ENCODE data around the gene KRTCAP3. TPM values are rescaled to one million over a fixed set of nuclear protein-coding genes. Genes with fewer than 3 reads are reported as not detected.
"Not testable (repeated sequence)": the region's sequence is repeated elsewhere in the genome, so short reads cannot be mapped to it uniquely, and the experiment has no call there.

Gene KRTCAP3
- total RNA-seq, 1 donor from 2014 or later = 20.5 TPM

DNA sequence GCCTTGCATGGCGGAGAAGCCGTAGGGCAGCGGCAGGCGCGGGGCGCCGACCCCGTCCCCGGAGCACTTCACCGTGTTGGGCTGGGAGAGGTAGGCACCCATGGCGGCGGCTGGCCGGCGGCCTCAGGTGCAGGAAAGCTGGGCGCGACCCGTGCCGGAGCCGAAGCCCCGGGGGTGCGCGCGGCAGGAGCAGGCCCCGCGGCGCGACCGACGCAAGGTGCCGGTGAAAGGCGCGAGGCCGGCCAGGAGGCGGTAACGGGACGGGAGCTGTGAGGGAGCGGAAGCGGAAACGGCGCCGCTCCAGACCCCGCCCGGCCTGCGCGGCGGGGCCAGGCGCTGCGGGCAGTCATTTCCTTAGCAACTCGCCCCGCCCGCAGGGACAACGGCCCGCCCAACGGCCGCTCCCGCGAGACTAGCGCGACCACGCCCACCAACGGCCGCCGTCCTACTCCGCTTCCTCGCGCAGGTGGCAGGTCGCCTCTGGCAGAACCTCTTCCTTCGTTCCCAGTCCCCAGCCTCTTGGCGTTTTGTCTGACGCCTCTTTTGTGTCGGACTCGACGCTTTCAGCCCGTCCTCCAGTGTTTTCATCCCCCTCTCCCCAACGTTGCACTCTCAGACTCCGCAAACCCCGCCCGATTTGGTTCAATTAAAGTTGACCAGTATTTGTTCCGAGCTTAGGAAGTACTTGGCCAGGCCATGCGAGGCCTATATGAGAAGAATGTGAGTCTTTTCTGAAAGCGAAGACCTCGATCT lies 32.7 kb upstream of the KRTCAP3 start, which contains the start of gene PPM1G:
PPM1G (minus strand) TSS at position 271 of the 753 bp plus-strand sequence; CDS start at position 102, 169 bp downstream.
- TF ChIP-seq, protein P1, sequence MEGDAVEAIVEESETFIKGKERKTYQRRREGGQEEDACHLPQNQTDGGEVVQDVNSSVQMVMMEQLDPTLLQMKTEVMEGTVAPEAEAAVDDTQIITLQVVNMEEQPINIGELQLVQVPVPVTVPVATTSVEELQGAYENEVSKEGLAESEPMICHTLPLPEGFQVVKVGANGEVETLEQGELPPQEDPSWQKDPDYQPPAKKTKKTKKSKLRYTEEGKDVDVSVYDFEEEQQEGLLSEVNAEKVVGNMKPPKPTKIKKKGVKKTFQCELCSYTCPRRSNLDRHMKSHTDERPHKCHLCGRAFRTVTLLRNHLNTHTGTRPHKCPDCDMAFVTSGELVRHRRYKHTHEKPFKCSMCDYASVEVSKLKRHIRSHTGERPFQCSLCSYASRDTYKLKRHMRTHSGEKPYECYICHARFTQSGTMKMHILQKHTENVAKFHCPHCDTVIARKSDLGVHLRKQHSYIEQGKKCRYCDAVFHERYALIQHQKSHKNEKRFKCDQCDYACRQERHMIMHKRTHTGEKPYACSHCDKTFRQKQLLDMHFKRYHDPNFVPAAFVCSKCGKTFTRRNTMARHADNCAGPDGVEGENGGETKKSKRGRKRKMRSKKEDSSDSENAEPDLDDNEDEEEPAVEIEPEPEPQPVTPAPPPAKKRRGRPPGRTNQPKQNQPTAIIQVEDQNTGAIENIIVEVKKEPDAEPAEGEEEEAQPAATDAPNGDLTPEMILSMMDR (conservative IDR thresholded peaks at IDR 0.05; ENCODE audit: low read depth, low read length) = no peak
- peak within 1 kb of the TSS; percentile 87 for H3K4me3 ChIP-seq (ENCODE audit: low read depth, low read length)
- no peak for DNase-seq (ENCODE audit: low read depth)

DNA sequence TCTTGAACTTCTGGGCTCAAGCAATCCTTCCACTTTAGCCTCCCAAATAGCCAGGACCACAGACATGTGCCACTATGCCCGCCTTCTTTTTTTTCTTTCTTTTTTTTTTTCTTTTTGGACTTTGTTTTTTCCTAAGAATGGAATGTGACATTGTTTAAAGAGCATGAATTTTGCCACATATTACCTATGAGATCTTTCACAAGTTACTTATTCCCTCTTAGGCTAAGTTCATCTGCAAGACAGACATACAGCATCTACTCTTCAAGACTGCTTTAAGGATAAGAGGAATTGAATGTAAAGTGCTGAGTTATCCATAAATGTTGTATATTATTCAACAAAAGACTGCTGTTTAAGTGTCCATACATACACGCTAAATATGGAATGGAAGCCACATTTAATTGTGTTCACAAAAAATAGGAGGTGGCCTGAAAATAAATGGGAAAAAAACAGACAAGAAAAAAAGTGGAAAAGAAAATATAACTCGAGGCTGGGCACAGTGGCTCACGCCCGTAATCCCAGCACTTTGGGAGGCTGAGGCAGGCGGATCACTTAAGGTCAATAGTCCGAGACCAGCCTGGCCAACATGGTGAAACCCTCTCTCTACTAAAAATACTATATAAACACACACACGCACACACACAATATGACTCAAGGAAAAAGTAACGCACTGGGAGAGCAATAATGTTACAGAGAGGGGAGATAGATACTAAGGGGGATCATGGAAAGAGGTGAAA lies 29.6 kb upstream of the KRTCAP3 start:
- no peak overlapping the region for H3K4me3 ChIP-seq (ENCODE audit: low read depth, low read length)
- no peak for DNase-seq (ENCODE audit: low read depth)
- TF ChIP-seq, protein P1 (conservative IDR thresholded peaks at IDR 0.05; ENCODE audit: low read depth, low read length) = no peak

DNA sequence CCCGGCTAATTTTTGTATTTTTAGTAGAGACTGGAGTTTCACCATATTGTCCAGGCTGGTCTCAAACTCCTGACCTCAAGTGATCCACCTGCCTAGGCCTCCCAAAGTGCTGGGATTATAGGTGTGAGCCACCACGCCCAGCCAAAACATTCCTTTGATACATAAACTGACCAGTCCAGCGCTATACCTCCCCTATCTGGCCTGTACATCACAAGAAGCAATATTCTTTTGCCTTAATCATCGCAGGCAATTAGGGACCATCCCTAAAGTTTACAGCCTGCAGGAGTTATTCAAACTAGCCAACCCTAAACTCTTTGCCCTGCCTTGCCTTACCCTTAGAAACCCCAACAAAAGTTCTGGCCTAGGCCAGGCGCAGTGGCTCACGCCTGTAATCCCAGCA lies 26.0 kb upstream of the KRTCAP3 start:
- no peak overlapping the region for H3K4me3 ChIP-seq (ENCODE audit: low read depth, low read length)
- no peak for DNase-seq (ENCODE audit: low read depth)
- TF ChIP-seq, protein P1 (conservative IDR thresholded peaks at IDR 0.05; ENCODE audit: low read depth, low read length) = no peak

DNA sequence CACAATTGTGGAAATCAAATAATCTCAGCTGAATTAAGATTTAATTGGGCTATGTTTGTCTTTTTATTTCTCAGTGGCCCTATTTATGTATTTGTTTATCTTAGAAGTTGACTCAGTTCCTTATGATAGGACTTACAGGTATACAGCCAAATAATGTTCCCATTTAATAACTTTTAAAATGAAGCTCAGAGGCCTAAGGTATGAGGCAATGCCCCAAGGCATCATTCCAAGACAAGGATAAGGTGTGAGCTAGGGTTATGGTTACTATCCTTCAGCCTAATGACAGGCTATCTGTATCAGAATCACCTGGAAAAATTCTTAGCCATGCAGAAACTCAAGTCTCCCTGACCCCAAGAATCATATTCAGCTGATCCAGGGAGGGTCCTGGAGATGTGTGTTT lies 21.2 kb upstream of the KRTCAP3 start:
- H3K4me3 ChIP-seq (ENCODE audit: low read depth, low read length) = no peak overlapping the region
- TF ChIP-seq, protein P1 (conservative IDR thresholded peaks at IDR 0.05; ENCODE audit: low read depth, low read length) = no peak
- no peak for DNase-seq (ENCODE audit: low read depth)

DNA sequence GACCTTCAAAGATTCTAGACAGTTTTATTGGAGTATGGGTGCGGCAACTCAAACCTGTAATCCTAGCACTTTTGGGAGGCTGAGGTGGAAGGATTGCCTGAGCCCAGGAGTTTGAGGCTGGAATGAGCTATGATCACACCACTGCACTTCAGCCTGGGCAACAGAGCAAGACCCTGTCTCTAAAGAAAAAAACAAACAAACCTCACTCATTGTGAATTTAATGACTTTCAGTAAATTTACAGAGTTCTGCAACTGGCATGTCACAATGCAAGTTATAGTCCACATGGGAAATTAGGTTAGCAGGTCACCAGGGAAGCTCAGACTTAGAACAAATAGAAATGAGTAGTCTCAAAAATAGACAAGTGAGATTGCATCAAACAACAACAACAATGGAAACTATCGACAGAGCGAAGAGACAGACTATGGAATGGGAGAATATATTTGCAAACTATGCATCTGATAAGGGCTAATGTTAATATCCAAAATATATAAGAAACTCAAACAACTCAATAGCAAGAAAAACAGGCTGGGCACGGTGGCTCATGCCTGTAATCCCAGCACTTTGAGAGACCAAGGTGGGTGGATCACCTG lies 20.4 kb upstream of the KRTCAP3 start:
- TF ChIP-seq, protein P1 (conservative IDR thresholded peaks at IDR 0.05; ENCODE audit: low read depth, low read length) = no peak
- no peak overlapping the region for H3K4me3 ChIP-seq (ENCODE audit: low read depth, low read length)
- DNase-seq (ENCODE audit: low read depth) = no peak

DNA sequence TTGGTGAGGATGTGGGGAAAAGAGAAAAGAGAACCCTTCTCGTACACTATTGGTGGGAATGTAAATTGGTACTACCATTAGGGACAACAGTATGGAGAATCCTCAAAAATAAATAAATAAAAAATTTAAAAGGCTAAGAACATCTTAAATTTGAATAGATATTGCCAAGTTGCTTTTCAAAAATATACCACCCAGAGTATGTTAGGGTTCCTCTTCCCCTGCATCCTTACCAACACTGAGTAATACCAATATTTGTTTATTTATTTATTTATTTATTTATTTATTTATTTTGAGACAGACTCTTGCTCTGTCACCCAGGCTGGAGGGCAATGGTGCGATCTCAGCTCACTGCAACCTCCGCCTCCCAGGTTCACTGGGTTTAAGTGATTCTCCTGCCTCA lies 19.2 kb upstream of the KRTCAP3 start:
- TF ChIP-seq, protein P1 (conservative IDR thresholded peaks at IDR 0.05; ENCODE audit: low read depth, low read length) = no peak
- no peak for DNase-seq (ENCODE audit: low read depth)
- no peak overlapping the region for H3K4me3 ChIP-seq (ENCODE audit: low read depth, low read length)

DNA sequence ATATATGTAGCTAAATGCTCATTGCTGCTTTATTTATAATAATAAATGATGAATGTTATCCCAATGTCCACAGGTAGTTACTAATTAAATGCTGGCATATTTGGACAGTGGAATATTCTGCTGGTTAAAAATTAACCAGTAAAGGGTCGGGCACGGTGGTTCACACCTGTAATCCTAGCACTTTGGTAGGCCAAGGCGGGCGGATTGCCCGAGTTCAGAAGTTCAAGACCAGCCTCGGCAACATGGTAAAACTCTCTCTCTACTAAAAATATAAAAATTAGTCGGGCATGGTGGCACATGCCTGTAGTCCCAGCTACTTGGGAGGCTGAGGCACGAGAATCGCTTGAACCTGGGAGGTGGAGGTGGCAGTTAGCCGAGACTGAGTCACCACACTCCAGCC lies 17.1 kb upstream of the KRTCAP3 start:
- not testable (repeated sequence) for DNase-seq (ENCODE audit: low read depth); H3K4me3 ChIP-seq (ENCODE audit: low read depth, low read length)
